HG03342 (cell line): ENCODE results near the gene VWCE.
"Not testable (repeated sequence)": the region's sequence is repeated elsewhere in the genome, so short reads cannot be mapped to it uniquely, and the experiment has no call there.

Experiments
- ATAC-seq: cut with Tn5 transposase; IDR thresholded peaks from one replicate; pipeline ENCODE4 v1.9.1; 2021; ENCODE audit warnings: mild to moderate bottlenecking, moderate library complexity; ENCODE audit not compliant: unreplicated experiment

The VWCE gene

GRCh38 chr11:61259363-61259762 lies 35.8 kb downstream of the VWCE start:
- no peak for ATAC-seq

GRCh38 chr11:61258546-61258945 lies 36.6 kb downstream of the VWCE start:
- ATAC-seq: no peak

- ATAC-seq: no peak
Measured at GRCh38 chr11:61256710-61257482, 38.2 kb downstream of the VWCE start.

GRCh38 chr11:61254403-61255025 lies 40.6 kb downstream of the VWCE start:
- no peak for ATAC-seq

- ATAC-seq: not testable (repeated sequence)
Measured at GRCh38 chr11:61252332-61252731, 42.8 kb downstream of the VWCE start.

- ATAC-seq: not testable (repeated sequence)
Measured at GRCh38 chr11:61250796-61251765, 44.0 kb downstream of the VWCE start.

- not testable (repeated sequence) for ATAC-seq
Measured at GRCh38 chr11:61249201-61249600, 45.9 kb downstream of the VWCE start.

- ATAC-seq: not testable (repeated sequence)
Measured at GRCh38 chr11:61248071-61248470, 47.0 kb downstream of the VWCE start.

- ATAC-seq: not testable (repeated sequence)
Measured at GRCh38 chr11:61245284-61245964, 49.7 kb downstream of the VWCE start.

- ATAC-seq: not testable (repeated sequence)
Measured at GRCh38 chr11:61241526-61241925, 53.6 kb downstream of the VWCE start.

- not testable (repeated sequence) for ATAC-seq
Measured at GRCh38 chr11:61240875-61241274, 54.2 kb downstream of the VWCE start, which contains the start of gene PGA5. Gene PGA5, plus strand, starts transcription at chr11:61241175. Its CDS starts 52 bp downstream, at chr11:61241227.

GRCh38 chr11:61240288-61240687 lies 54.8 kb downstream of the VWCE start:
- ATAC-seq: not testable (repeated sequence)

GRCh38 chr11:61237130-61237529 lies 58.0 kb downstream of the VWCE start:
- ATAC-seq: not testable (repeated sequence)

- not testable (repeated sequence) for ATAC-seq
Measured at GRCh38 chr11:61232548-61233145, 62.5 kb downstream of the VWCE start.

GRCh38 chr11:61231585-61231984 lies 63.5 kb downstream of the VWCE start:
- ATAC-seq: not testable (repeated sequence)

- ATAC-seq: not testable (repeated sequence)
Measured at GRCh38 chr11:61231033-61231432, 64.1 kb downstream of the VWCE start.

- ATAC-seq: not testable (repeated sequence)
Measured at GRCh38 chr11:61229458-61229857, 65.7 kb downstream of the VWCE start.

- ATAC-seq: not testable (repeated sequence)
Measured at GRCh38 chr11:61226457-61227137, 68.5 kb downstream of the VWCE start.

- ATAC-seq: not testable (repeated sequence)
Measured at GRCh38 chr11:61222692-61223091, 72.4 kb downstream of the VWCE start.
